ENCODE results near the gene IDE.
"Not testable (repeated sequence)": the region's sequence is repeated elsewhere in the genome, so short reads cannot be mapped to it uniquely, and the experiment has no call there.

The IDE gene

DNA sequence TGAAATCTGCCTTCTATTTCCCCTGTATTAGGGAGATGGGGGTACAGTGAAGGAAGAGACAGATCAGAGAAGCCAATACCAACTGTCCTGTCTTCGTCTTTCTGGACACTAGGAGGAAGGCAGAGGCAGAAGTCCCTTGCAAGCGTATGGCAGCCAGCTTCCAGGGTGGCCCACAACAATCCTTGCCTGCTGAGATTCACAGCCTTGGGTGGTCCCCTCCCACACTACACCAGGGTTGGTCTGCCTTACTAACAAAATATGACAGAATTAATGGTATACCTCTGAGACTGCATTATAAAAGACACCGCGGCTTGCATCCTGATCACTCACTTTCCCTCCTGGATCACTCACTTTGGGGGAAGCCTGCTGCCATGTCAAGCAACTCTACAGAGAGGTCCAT lies 90.4 kb downstream of the IDE start:
- no peak for DNase-seq

DNA sequence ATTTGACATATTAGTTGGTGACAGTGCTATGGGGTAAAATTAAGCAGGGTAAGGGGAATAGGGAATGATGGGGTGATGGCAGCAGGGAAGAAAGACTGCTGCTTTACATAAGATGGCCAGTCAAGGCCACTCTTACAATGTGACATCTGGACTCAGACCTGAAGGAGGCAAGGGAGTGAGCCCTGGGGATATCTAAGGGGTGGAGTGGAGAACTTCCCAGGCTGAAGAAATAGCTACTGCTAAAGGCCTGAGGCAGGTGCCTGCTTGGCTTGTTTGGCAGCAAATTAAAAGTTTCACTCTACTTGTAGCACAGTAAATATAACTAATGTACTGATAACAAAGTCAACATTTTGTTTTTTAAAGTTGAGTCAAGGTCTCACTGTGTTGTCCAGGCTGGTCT lies 93.5 kb downstream of the IDE start:
- no peak for DNase-seq

DNA sequence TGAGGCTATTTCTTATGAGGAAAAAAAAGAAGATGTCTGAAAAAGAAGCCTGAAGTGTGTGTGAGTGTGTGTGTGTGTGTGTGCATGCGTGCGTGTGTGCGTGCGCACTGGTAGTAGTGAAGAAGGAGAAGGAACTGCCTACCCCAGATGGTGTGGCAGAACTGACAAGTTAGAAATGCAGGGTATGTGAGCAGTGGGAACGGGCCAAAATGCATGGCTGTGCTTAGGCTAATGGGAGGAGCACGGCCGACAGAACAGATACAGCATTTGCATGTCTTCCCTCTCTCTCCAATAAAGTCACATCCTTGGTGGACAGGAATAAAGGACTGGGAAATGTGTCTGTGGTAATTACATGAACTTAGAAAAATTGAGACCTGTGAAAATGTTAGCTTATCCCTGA lies 94.3 kb downstream of the IDE start:
- no peak for DNase-seq

DNA sequence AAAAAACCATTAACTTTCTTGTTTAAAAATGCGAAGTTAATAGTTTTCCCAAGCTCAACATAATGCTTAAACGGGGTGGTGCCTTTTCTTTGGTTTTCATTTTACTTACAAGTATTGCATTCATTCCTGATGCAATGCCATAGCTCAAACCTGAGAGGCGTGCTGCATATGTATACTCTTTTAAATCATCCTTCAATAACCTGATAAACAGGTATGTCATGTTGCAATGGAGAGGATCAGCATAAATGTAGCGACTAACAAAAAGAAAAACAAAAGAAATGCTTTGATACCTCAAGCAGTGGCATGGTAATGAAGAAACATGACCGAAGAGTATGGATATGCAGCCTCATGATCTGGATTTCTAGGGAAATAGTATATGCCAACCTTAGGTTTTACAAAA lies 95.4 kb downstream of the IDE start:
- no peak for DNase-seq

DNA sequence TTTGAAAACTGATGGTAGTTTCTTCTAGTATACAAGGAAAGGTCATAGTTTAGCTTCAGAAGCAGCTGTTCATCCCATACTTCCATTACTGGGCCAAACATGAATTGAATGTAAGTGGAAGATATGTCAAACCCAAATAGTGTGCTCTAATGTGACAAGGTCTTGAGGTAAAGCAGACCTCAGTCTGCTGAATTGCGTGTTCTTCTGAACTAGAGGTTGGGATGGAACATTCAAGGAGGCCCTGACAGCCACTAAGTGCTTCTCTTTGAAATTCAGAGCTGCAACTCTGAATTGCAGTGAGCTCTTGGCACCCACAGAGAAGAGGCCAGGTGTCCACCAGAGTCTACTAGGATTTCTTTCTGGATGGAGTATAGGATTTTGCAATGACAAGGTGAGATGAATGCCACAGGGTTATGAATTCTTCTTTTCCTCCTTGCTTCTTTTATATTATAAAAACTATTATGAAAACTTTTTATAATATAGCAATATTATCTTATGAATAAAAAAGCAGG lies 98.5 kb downstream of the IDE start:
- no peak for DNase-seq

DNA sequence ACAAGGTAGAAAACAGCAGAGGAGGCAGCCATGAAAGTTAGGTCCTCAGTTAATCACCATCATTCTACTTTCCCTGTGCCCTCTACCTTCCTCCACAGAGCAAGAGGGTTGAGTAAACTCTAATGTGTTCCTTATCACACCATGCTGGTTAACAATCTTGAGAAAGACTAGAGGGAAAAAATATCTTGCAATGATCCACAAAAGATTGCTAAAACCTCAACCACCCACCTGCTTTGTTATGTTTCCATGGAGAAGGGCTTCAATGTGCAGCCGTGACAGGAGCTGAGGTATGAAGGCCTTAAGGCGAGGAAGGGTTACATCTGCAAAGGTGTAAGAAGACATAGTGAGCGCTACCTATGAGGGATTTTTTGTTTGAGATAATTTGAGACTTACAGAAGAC lies 103.9 kb downstream of the IDE start:
- no peak for DNase-seq

DNA sequence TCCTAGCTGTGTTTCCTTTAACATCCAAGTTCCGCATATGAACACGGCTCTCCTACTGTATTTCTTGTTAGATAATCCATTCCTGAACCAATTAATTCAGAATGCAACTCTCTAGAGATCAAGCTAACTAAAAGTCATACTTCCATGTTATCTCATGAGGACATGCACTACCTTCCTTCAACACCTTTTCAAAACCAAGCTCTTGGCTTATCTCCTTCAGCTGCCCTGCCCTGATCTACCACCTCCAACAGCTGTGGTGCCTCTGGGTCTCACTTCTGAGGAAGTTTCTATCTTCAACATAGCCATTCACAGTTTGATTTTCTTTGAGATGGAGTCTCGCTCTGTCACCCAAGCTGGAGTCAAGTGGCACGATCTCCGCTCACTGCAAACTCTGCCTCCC lies 109.5 kb downstream of the IDE start:
- DNase-seq: no peak

DNA sequence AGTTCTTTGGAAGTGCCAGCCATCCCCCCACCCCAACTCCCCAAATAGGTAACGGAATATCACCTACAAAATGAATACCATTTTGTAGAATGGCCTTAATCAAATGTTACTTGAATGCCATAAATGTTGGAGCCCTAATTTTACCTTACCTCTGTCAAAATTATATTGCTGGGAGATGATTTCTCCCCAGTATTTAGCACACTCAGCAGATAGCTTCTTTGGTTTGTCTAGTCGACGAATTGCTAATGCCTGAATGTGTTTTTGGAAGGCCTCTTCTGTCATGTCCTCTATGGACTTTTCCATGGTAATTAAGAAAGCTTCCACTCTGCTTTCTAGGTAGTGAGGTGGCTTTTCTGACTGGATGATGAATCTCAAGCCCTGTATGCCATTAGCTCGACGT lies 110.3 kb downstream of the IDE start:
- DNase-seq: no peak

DNA sequence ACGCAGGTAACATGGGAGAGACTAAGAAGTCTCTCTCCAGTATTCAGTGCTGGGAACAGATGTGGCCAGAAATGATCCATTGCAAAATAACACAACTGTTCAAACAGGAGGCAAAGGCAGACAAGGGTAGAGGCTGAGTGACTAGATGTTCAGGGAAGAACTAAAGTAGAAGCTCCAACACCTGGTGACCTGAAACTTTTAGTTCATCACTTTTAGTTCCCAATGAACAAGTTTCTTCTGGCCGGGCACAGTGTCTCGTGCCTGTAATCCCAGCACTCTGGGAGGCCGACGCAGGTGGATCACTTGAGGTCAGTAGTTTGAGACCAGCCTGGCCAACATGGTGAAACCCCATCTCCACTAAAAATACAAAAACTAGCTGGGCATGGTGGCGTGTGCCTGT lies 118.9 kb downstream of the IDE start:
- DNase-seq: not testable (repeated sequence)

DNA sequence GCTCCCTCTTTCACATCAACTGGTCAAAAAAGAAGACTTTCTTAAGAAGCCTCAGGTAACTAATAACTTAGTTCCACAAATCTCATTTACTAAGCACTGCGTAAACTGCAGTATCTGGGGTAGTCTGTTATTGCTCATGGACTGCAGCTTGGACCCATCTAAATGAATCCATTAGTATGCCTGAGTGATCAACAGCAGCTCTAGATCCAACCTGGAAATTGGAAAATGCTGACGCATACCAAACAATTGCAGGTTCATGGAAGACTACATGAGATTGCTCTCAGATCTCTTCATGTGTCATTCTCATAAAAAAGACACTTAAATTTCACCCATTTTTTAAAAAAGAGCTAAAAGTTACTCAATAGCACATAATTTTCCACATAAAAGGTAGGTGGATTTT lies 121.6 kb downstream of the IDE start:
- DNase-seq: no peak

DNA sequence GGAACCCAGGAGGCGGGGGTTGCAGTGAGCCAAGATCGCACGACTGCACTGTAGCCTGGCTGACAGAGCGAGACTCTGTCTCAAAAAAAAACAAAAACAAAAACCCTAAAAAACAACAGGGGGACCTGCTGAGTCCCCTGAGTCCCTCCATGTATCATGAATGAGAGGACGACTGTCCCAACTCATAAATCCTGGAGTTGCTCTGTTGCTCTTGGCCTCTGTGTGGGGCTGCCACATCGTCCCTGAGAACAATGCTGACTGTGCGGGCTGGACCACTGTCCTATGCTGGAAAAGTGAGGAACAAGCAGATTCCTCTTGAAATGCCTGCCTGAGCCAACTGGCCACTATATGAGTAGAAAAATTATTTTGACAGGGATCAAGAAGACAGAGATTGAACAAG lies 122.5 kb downstream of the IDE start:
- no peak for DNase-seq

DNA sequence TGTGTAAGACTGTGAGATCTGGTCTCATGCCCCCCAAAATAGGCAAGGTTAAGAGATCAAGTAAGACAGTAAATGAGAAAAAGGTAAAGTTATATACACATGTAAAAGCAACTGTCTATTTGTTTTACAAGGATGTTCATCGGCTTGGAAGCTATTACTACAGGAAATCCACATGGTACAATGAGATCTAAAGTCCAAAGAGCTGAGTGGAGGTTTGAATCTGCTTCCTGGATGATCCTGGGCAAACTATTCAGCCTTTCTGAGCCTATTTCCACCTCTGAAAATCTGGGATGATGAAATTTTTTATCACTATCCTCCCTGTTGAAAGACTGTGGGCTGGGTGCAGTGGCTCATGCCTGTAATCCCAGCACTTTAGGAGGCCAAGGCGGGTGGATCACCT lies 123.0 kb downstream of the IDE start:
- no peak for DNase-seq

DNA sequence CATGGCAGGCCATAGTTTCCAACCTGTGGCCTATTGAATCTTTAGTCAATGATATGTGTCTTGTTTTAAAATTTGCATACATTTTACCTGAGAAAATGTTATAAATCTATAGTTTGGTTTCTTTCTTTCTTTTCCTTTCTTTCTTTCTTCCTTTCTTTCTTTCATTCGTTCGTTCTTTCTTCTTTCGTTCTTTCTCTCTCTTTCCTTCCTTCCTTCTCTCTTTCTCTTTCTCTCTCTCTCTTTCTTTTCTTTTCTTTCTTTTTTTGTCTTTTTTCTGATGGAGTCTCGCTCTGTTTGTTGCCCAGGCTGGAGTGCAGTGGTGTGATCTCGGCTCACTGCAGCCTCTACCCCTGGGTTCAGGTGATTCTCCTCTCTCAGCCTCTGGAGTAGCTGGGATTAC lies 133.3 kb downstream of the IDE start:
- no peak for DNase-seq

DNA sequence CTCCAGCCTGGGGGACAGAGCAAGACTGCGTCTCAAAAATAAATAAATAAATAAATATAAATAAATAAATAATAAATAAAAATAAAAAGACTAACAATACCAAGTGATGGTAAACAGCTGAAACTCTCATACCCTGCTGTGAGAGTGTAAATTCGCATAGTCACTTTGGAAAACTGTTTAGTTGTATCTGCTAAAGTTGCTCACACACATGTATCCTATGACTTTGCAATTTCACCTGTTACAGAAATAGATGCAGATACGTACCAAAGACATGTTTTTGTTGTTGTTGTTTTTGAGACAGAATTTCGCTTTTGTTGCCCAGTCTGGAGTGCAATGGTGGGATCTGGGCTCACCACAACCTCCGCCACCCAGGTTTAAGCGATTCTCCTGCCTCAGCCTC lies 135.7 kb downstream of the IDE start:
- DNase-seq: no peak

DNA sequence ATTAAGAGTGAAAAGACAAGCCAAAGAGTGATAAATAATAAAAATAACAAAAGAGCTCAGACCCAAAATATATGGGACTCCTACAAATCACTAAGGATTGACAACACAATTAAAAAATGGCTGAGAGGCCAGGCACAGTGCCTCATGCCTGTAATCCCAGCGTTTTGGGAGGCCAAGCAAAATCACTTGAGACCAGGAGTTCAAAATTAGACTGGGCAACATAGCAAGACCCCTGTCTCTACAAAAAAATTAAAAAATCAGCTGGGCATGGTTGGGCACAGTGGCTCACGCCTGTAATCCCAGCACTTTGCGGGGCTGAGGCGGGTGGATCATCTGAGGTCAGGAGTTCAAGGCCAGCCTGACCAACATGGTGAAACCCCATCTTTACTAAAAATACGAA lies 137.3 kb downstream of the IDE start:
- no peak for DNase-seq

DNA sequence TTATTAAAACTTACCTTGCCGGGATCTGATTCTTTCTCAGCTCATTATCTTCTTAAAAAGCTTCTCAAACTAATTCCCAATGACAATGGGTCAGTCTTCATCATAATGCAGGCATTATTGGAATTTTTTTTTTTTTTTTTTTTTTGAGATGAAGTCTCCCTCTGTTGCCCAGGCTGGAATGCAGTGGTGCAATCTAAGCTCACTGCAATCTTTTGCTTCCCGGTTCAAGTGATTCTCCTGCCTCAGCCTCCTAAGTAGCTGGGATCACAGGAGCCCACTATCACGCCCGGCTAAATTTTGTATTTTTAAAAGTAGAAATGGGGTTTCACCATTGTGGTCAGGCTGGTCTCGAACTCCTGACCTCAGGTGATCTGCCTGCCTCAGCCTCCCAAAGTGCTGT lies 137.8 kb downstream of the IDE start:
- DNase-seq: not testable (repeated sequence)

DNA sequence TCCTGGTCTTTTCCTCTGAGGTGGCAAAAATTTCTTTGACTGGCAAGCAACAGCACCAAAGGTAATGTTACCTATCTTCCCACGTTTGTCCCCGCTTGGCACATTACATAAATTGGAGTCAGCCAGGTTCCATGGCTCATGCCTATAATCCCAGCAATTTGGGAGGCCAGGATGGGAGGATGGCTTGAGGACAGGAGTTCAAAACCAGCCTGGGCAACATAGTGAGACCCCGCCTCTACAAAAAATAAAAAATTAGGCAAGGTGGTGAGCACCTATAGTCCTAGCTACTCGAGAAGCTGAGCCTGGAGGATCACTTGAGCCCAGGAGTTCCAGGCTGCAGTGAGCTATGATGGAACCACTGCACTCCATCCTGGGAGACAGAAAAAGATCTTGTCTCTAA lies 139.5 kb downstream of the IDE start:
- no peak for DNase-seq

DNA sequence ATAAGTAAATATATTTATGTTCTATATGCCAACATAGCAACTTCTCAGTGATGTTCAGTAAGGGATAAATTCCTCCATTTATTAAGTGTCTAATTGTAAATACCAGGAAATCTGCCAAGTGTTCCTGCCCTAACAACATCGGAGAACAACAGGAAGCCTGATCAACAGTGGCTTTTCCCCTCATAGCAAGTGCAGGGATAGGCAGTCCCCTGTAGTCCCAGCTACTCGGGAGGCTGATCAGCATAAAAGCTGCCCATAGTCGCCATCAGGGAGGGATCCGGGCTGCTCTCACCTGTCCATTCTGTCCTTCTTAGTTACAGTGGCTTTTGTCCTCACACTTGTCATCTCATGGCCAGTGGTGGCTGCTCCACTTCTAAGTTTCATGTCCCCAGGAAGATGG lies 141.3 kb downstream of the IDE start:
- no peak for DNase-seq

DNA sequence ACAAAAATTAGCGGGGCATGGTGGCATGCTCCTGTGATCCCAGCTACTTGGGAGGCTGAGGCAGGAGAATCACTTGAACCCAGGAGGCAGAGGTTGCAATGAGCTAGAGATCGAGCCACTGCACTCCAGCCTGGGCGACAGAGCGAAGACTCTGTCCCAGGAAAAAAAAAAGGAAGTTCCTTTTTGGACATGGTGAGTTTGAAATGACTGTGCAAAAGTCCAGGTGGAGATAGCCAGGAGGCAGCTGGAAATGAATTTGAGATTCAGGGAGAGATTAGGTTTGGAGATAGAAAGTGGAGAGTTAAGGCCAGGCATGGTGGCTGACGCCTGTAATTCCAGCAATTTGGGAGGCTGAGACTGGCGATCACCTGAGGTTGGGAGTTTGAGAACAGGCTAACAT lies 143.8 kb downstream of the IDE start:
- no peak for DNase-seq

DNA sequence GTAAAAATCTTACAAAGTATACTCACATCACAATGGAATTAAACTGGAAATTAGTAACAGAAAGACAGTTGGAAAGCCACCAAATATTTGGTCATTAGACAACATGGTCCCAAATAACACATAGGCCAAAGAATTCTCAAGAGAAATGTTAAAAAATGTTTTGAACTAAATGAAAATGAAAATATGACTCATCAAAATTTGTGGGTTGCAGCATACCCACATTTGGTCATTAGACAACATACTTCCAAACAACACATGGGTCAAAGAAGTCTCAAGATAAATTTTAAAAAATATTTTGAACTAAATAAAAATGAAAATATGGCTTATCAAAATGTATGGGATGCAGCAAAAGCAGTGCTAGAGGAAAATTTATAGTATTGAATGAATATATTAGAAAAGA lies 152.3 kb downstream of the IDE start:
- no peak for DNase-seq

DNA sequence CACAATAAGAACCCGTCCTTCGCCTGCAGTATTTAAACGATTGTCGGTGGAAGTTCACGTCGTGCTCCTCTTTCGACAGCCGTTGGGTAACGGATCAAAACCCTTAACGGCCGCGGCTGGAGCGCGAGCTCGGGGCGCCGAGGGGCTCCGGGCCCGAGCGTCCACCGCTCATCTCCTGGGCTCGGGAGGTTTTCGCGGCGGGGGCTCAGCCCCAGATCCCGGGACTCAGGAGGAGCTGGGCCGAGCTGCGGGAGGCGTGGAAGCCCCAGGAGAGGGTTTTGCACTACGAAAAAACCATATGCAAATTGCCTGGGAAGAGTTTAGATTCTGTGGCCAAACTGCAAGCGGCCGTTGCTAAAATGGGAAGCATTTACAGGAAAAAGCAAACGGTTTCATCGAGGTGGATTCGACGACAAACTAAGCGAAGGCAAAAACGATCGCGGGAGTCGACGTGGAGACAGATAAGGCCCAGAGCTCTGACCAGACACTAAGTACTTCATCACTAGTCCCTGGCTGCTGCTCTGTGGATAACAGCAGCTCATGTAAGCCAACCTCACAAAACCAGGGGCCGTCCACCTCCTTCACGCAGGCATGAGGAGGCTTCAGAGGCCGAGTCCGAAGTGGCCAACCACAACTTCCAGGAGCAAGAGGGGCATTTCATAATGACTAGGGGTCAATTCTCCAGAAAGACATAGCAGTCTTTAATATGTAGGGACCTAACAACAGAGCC lies 153.2 kb downstream of the IDE start:
- no peak for DNase-seq

DNA sequence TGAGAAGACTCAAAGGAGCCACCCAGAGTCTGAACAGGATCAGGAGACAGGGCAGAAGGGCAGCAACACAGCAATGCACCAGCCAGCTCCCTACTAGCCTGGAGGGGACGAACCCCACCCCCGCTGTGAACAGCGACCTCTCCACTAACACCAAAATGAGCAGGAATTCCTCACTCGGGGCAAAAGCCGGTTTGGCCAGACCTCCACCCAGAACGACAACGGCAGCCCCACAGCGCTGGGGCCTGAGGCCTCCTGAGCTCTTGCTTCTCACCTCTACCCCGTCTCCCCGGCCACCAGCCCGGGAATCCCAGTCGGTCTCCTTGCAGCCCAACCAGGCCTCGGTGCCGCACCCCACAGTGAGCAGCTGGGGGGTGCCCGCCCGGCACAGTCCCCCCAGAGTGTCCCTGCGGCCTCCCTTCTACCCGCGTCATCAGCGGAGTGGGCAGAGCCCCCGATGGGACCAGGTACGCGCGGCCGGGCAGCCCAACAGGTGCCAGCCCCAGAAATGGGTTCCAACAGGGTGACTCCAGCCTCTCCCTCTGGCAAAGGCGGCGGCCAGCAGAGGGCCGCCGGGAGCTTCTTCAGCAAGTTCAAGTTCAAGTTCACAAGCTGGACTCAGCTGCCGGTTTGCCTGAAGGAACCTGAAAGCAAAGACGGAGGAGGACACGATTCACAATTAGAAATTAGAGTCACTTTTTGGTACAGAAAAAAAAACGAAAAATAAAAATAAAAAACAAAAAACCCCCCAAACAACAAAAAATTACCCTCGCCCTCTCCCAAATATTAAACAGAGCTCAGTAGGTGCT lies 153.9 kb downstream of the IDE start:
- DNase-seq: no peak

DNA sequence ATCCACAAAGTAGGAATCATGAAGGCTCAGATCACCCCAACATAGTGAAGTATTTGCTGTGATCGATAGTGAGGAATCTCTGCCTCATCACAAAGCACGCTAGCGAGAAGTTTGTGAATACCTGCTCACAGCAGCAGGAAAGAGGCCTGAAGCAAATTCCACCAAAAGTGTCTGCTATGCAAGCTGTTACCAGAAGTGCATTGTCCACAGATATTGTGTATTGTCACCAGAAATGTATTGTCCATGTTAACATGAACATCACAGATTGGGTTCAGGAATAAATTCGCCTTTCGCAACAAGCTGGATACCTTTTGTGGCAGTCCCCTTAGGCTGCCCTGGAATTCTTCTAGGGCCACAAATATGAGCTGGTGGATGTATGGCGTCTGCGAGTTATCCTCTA lies 155.0 kb downstream of the IDE start:
- DNase-seq: no peak

DNA sequence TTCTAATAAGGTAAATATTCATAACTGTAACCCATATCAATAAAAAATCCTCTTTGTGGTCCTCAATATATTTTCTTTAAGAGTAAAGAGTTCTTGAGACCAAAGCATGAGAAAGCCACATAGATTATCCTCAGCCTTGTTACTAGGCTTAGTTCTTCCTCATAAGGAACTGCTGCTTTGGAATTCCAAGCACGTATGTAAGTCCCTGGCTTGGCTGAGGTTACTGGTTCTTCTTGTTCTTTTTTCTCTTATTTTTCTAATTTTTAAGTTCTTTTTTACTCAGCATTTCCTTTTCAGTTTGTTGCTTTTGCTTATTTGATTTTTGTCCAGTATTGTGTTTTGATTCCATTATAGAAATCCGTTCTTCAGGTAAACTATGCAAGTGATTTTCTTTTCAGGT lies 155.7 kb downstream of the IDE start:
- no peak for DNase-seq

DNA sequence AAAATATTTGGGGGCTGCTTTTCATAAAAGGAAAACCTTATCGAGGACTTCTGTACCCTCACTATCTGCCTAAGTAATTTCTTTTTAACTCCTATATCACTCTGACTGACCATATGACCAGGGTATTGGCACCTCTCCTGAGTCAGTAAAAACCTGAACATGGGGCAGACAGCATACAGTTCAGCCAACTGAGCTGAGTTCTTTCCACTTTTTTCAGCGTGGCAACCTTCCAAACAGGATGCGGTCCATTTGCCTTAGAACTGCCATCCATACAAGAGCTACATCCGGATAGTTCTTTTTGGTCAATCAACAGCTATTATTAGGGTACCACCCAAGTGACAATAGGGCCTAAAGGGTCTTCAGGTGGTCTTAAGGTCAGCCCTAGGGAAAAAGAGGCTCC lies 160.4 kb downstream of the IDE start:
- DNase-seq: no peak
